NOMO-1 treated with dmso at 0.1 percent for 144 hours (cell line): ENCODE data around the gene VMP1.

ENCODE experiments used
- DNase-seq: peaks from one replicate; lab custom pipeline; 2025; ENCODE audit not compliant: unreplicated experiment; lab: John Stamatoyannopoulos, UW

VMP1 gene

GRCh38 chr17:59707149-59707970 is at the start of gene VMP1, which contains the start of gene PTRH2:
Gene VMP1 (plus strand): TSS chr17:59707654. CDS start chr17:59731447, 23,793 bp downstream.
Gene PTRH2 (minus strand): TSS chr17:59707430. CDS start chr17:59697978, 9,452 bp downstream.
- DNase-seq: peak; percentile 99

GRCh38 chr17:59666235-59666634 is 41.2 kb upstream of the VMP1 start:
- no peak for DNase-seq

GRCh38 chr17:59668816-59669215 is 38.6 kb upstream of the VMP1 start:
- no peak for DNase-seq

- no peak for DNase-seq
These were observed 38.0 kb upstream of the VMP1 start for GRCh38 chr17:59669411-59669810.

GRCh38 chr17:59669944-59670343 is 37.5 kb upstream of the VMP1 start:
- DNase-seq: no peak

- no peak for DNase-seq
These were observed 36.1 kb upstream of the VMP1 start for GRCh38 chr17:59671386-59671785.

- no peak for DNase-seq
These were observed 32.2 kb upstream of the VMP1 start for GRCh38 chr17:59675231-59675630.

GRCh38 chr17:59676716-59677115 is 30.7 kb upstream of the VMP1 start:
- no peak for DNase-seq

- no peak for DNase-seq
These were observed 28.5 kb upstream of the VMP1 start for GRCh38 chr17:59678918-59679317.

- no peak for DNase-seq
These were observed 27.1 kb upstream of the VMP1 start for GRCh38 chr17:59680314-59680713.

- no peak for DNase-seq
These were observed 24.2 kb upstream of the VMP1 start for GRCh38 chr17:59683283-59683682.

- no peak for DNase-seq
These were observed 22.5 kb upstream of the VMP1 start for GRCh38 chr17:59684967-59685366.

GRCh38 chr17:59688008-59688407 is 19.4 kb upstream of the VMP1 start:
- DNase-seq: no peak

GRCh38 chr17:59688496-59688895 is 19.0 kb upstream of the VMP1 start:
- DNase-seq: no peak

GRCh38 chr17:59693582-59693981 is 13.9 kb upstream of the VMP1 start:
- no peak for DNase-seq

GRCh38 chr17:59694344-59694743 is 13.1 kb upstream of the VMP1 start:
- no peak for DNase-seq

GRCh38 chr17:59695945-59696681 is 11.3 kb upstream of the VMP1 start:
- DNase-seq: no peak

- DNase-seq: no peak
These were observed 10.7 kb upstream of the VMP1 start for GRCh38 chr17:59696682-59697277.

- no peak for DNase-seq
These were observed 9.3 kb upstream of the VMP1 start for GRCh38 chr17:59698143-59698542.

- DNase-seq: no peak
These were observed 8.2 kb upstream of the VMP1 start for GRCh38 chr17:59699218-59699617.

- DNase-seq: no peak
These were observed 7.7 kb upstream of the VMP1 start for GRCh38 chr17:59699786-59700185.

- DNase-seq: no peak
These were observed 5.2 kb upstream of the VMP1 start for GRCh38 chr17:59702304-59702703.
